Frontal cortex (tissue), 4 donors: ENCODE results near the gene LRRC52. TPM values are rescaled to one million over a fixed set of nuclear protein-coding genes. Genes with fewer than 3 reads are reported as not detected.
"Not testable (repeated sequence)": the region's sequence is repeated elsewhere in the genome, so short reads cannot be mapped to it uniquely, and the experiment has no call there.

Experiments used
- DNase-seq, 2 donors: peaks; one replicate each; pipeline ENCODE4 v3.0.0; 2012; ENCODE audit warnings: low spot score in 2 of 2
- FAIRE-seq: peaks from 2 replicates; lab custom pipeline; 2012; peaks lifted over from hg19 to GRCh38; lab: Jason Lieb, UNC
- total RNA-seq: library from RNA; depleted of rRNA; stranded (reverse); fragments of >200 nt; gene quantifications from one replicate; pipeline ENCODE4 v1.2.3, GENCODE V29; 2014
- donor health status: control.
- donor health status: control.
- donor health status: control.

Gene LRRC52
- total RNA-seq, 1 donor from 2014 or later: not detected

DNA sequence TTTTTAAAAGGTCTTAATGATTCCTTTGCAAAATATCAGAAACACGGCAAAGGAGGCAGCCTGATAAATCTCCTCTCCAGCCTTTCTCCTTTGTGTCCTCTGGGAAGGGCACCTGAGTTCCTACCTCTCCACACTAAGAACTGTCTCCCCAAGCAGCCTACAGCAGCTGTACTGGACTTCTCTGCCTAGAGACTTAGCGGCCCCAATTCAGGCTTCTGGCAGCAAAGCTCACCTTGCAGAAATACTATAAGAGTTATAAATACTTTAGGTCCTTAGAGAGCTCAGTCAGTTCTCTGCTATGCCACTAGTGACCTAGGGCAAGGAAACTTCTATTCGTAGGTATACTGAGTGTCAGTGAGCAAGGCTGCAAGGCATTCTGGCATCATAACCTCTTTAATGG is 33.9 kb downstream of the LRRC52 start:
- FAIRE-seq (no peak), DNase-seq (no peak)

DNA sequence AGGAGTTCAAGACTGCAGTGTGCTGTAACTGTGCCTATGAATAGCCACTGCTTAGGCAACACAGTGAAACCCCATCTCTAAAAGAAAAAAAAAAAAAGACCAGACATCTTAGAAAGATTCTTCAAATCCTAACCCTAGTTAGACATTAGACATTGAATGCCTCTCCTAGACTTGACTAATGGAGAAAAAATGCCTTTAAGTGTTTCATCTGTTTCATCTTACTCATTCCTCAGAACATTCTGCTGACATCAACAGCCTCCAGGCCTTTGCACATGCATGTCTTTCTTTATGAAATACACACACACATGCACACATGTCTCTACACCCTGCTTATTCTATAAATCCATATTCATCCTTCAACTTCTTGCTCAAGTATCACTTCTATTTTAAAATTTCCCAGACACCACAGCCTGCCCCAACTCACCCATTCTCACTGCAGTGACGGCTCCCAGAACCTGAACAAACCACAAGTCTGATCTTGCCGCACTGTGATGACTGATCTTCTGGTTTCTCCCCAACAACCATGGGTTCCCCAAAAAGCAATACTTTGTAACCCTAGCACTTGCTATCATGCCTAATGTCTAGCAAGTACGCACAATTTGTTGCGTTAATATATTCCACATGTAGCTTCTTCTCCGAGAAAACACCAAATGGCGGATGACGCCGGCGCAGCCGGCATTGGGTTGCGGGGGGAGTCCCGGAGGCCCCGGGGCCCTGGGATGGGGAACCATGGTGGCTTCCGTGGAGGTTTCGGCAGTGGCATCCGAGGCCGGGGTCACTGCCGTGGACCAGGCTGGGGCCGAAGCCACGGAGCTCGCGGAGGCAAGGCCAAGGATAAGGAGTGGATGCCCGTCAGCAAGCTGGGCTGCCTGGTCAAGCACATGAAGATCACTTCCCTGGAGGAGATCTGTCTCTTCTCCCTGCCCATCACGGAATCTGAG is 37.4 kb downstream of the LRRC52 start:
- DNase-seq (no peak), FAIRE-seq (no peak)

DNA sequence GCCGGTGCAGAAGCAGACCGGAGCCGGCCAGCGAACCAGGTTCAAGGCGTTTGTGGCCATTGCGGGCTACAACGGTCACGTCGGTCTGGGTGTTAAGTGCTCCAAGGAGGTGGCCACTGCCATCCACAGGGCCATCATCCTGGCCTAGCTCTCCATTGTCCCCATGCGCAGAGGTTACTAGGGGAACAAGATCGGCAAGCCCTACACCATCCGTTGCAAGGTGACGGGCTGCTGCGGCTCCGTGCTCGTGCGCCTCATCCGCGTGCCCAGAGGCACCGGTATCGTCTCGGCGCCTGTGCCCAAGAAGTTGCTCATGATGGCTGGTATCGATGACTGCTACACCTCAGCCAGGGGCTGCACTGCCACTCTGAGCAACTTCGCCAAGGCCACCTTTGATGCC is 38.1 kb downstream of the LRRC52 start:
- DNase-seq: no peak
- no peak for FAIRE-seq

DNA sequence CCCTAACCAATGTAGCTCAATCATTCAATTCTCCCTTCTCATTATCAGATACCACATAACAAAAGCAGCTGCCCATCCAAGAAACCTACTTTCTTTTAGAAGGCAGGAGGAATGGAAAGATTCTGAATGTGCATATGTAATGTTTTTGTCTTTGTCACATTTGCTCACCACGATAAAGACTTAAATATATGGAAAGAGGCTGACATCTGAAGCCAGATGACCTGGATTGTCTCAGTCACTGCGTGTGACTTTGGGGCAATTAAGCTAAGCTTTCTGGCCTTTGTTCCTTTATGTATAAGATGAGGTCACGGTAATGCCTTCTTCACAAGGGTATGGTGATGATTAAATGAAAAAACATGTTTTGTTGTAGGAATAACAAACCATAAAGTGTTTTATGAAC is 42.6 kb downstream of the LRRC52 start:
- DNase-seq: no peak
- no peak for FAIRE-seq

DNA sequence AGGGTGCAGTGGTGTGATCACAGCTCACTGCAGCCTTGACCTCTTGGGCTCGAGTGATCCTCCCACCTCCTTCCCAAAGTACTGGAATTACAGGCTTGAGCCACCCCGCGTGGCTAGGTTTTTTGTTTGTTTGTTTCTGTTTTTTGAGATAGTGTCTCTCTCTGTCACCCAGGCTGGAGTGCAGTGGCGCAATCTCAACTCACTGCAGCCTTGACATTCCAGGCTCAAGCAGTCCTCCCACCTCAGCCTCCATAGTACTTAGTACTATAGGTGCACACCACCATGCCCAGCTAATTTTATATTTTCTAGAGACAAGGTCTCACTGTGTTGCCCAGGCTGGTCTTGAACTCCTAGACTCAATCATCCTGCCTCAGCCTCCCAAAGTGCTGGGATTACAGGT is 47.6 kb downstream of the LRRC52 start:
- not testable (repeated sequence) for FAIRE-seq, DNase-seq

DNA sequence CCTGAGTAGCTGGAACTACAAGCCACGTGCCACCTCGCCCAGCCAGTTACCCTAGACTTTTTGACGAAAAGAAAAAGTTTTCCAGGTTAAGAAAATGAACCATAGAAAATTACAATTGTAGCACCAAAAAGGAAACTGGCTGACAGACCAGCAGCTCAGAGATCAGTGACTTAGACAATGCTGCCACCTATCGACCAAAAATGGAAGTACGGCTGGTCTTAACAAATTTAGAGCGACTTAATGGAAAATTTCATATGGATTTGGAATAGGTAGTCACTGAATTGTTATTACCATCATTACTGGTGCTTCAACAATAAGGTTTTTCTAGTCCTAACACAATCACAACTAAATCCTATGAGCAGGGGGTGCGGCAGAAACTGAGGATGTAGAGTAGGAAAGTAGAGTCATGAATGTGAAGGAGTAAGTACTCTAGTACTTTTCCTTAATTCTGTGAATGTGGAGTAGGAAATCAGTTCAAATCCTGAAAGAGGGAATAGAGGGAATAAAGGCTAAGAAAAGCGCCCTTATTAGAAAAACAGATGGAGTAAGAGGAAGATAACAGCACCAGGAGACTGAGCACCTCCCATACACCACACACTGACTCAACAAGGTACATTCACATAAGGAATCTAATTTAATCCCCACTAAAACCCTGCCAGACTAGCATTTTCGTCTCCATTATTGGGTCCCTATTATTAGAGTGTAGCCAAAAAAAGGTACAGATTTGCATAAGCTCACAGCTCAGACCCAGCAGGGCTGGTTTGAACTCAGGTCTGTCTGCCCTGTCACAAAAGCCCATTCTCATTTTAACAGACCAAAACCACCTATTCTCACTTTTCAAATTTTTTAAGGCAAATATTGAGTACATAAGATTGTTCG is 49.4 kb downstream of the LRRC52 start:
- FAIRE-seq (peak; percentile 97), DNase-seq (peak; percentile 52 to 59)

DNA sequence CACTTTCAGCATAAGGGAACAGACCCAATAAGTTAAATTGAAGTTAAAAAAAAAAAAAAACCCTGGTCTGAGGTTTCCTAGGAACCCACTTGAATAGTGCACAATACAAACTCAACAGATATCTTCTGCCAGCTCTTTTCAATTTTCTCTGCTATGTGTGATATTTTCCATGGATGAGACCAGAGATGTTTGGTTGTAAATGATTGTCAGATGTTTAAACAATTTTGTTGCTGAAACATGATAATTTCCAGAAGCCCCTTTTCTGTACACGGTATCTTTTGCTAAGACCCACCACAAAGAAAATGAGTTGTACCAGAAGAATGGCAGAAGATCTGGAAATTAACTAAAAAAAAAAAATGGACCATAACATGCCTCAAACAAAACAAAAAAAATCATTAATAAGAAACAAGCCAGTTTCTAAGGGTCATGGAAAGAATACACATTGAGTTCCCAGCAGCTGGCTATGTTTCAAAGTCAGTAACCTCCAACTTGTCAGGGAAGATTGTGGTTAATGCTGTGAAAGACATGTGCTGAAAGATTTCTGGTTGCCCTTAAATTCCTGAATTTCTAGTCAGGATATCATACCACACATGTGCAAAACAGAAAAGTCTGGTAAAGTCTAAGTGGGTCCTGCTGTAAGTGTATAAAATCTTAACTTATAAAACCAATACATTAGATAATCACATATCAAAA is 51.6 kb downstream of the LRRC52 start:
- FAIRE-seq: no peak
- no peak for DNase-seq

DNA sequence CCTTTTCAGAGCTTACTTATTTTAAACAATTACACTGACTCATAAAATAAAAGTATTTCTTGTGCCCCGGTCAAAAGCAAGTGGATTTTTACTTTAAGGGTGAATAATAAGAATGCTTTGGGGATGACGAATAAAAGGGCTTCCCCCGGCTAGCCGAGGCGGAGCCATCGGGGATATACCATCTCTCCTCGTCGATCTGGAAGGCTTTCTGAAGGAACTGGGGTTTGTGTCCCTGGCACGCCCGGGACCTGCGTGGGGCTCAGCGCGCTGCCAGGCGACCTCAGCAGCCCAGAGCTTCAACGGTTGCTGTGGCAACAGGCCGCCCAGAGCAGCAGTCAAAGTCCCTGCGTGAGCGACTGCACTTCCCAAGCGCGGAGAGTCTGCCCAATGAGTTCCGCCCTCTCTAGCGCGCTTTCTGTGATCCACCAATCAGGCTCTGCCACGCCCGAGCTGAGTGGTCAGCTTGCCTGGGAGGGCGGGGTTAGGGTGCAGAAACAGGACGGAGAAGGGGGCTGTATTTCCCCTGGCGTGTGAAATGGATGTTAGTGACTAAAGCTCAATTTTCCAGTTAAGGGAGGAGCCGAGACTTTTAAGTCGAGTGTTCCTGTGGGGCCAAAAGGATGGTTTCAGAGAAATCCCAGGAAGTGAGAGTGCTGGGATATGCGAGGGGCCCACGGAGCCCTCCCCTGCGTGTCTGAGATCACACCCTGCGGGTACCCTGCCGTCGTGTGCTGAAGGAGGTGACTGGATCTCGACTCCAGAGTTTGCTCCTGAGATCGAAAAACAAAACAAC is 54.3 kb downstream of the LRRC52 start:
- FAIRE-seq: no peak
- DNase-seq: peak; percentile 65 to 82

DNA sequence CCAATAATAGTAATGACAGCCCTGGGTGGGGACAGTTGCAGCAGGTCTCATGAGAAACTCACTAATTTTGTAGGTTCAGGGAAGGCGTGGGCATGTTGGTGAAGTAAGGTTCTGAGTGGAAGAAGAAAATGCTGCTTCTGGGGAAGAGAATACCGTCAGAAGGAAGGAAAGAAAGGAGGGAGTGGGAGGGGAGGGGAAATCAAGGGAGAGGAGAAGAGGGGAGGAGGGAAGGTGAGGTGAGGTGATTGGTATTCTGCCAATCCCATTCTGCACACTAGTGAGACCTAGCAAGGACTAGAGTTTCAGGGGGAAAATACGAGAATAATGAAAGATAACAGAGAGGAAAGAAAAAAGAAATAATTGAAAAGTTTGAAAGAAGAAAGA is 54.9 kb downstream of the LRRC52 start:
- no peak for FAIRE-seq

DNA sequence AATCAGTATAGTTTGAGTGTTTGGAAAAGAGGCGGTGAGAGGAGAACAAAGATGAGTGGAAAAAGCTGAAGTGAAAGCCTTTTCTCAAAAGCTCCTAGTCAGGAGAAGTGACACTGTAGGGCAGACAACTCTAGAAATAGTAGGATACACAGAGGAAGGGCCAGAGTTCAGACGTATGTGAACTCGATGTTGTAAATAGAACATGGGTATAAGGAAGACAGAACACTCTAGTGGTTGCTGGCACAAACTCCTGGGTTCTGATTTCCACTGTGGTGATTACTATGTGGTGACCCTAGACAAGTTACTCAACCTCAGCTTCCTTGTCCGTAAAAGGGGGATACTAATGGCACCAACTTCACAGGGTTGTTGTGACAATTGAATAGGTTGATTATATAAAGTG is 57.0 kb downstream of the LRRC52 start:
- no peak for DNase-seq
- no peak for FAIRE-seq

More for the DNA sequence above, 54.9 kb downstream of the LRRC52 start:
- no peak for DNase-seq

DNA sequence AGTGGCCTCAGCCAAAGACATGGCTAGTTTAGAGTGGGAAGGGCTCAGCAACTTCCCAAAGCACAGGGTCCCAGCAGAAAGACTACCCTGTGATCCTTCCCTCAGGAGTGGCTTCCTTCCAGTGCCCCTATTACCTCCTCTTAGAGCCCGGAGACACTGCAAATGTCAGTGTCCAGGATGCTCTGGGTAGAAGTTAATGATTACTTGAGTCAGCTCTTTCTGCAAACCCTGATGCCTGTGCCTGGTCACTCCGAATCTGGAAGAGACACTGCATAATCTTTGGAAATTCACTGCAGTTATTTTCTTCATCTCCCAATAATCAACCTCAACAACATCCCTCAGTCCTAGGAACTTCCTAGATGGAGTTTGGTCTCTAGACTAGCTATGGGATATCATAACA is 60.0 kb downstream of the LRRC52 start:
- no peak for DNase-seq
- FAIRE-seq: no peak

DNA sequence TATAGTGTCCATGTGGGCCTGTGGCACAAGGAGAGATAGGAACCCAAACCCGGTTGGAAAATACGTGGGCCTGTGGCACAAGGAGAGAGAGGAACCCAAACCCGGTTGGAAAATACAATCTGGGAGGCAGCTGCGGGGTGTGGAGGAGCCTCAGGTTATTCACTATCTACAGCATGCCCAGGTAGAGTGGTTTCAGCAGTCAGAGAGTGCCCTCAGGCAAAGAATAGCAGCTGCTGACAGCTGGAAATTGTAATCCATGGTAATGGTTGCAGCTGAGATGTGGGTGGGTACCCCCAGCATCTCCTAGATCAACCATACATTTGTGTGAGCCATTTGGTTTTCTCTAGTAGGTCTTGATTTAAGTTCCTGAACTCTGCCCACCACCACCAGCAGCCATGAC is 61.4 kb downstream of the LRRC52 start:
- no peak for DNase-seq
- no peak for FAIRE-seq

DNA sequence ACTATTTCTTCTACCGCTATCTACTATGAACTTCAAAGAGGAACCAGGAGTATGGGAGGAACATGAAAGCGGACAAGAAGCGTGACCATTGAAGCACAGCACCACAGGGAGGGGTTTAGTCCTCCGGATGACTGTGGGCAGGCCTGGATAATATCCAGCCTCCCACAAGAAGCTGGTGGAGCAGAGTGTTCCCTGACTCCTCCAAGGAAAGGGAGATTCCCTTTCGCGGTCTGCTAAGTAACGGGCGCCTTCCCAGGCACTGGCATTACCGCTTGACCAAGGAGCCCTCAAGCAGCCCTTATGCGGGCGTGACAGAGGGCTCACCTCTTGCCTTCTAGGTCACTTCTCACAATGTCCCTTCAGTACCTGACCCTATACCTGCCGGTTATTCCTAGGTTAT is 62.9 kb downstream of the LRRC52 start:
- not testable (repeated sequence) for FAIRE-seq, DNase-seq

DNA sequence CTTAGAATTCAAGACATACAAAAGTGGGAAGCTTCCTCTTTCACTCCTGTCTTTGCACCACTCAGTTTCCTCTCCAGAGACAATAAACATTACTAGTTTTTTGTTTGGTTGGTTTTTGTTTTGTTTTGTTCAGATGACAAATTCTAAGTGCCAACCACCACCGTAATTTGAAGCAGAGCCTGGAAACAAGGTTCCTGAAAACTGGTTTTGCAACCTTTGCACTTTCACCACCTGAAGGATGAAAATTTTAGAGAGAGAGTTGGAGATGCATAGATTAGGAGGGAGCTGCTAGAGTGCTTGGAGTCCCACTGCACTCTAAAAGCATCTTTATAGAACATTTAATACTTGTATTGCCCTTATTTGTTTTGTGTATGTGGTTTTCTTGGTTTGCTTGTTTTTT is 67.1 kb downstream of the LRRC52 start:
- FAIRE-seq: no peak

DNA sequence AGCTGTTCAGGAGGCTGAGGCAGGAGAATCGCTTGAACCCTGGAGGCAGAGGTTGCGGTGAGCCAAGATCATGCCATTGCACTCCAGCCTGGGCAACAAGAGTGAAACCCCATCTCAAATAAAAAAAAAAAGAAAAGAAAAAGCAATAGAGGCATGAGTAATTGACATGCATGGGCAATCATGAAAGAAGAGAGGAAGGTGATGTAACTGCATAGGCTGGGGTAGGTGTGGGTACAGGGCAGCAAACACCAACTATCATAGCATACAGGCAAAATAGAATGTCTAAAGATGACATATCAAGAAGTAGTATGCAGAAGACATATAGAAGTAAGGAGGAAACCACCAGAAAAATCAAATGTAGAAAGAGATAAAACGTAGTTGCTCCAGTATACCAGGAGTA is 68.3 kb downstream of the LRRC52 start:
- DNase-seq (no peak), FAIRE-seq (no peak)

More for the DNA sequence above, 67.1 kb downstream of the LRRC52 start:
- DNase-seq: no peak
